ENCODE data around the gene WNK2.

Gene WNK2

DNA sequence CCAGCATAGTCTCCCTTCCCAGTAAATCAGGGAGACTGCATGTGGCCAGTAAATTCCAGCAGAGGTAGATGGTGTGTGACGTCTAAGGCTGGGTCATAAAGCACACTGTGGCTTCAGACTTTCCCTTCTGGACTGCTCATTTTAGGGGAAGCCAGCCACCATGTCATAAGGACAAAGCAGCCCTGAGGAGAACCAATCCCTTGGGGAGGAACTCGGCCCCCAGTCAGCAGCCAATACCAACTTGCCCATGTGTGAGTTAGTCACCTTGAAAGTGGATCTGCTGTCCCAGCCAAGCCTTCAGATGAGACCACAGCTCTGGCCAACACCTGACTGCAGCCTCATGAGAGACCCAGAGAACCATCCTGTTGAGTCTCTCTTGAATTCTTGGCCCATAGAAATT, 35.2 kb upstream of the WNK2 start:
- no peaks in the 10 kb centered on the region for H3K9me3 ChIP-seq (ENCODE audit: insufficient read depth, low read length)
- TF ChIP-seq, protein P1, sequence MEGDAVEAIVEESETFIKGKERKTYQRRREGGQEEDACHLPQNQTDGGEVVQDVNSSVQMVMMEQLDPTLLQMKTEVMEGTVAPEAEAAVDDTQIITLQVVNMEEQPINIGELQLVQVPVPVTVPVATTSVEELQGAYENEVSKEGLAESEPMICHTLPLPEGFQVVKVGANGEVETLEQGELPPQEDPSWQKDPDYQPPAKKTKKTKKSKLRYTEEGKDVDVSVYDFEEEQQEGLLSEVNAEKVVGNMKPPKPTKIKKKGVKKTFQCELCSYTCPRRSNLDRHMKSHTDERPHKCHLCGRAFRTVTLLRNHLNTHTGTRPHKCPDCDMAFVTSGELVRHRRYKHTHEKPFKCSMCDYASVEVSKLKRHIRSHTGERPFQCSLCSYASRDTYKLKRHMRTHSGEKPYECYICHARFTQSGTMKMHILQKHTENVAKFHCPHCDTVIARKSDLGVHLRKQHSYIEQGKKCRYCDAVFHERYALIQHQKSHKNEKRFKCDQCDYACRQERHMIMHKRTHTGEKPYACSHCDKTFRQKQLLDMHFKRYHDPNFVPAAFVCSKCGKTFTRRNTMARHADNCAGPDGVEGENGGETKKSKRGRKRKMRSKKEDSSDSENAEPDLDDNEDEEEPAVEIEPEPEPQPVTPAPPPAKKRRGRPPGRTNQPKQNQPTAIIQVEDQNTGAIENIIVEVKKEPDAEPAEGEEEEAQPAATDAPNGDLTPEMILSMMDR (IDR thresholded peaks at IDR 0.05; ENCODE audit: insufficient read depth, low read length, poor library complexity, severe bottlenecking), result no peak
- TF ChIP-seq EZH2phosphoT487 (conservative IDR thresholded peaks at IDR 0.05; ENCODE audit: low read length), result no peak
- H3K4me2 ChIP-seq (ENCODE audit: low read depth, low read length, poor library complexity, severe bottlenecking), result no peak overlapping the region
- no peaks in the 10 kb centered on the region for H3K9me2 ChIP-seq (replicated peaks; ENCODE audit: insufficient read depth, low read length)
- H3K36me3 ChIP-seq (ENCODE audit: low read length), result no peaks in the 10 kb centered on the region
- no peaks in the 10 kb centered on the region for H3K27me3 ChIP-seq (ENCODE audit: low read length)
- no peak overlapping the region for H3K9ac ChIP-seq (ENCODE audit: low read length)
- no peak overlapping the region for H3K4me3 ChIP-seq (ENCODE audit: insufficient read depth, low read length, poor library complexity, severe bottlenecking)
- no peaks in the 10 kb centered on the region for H4K20me1 ChIP-seq (ENCODE audit: low read depth, low read length)
- no peak overlapping the region for H2AFZ ChIP-seq (ENCODE audit: low read depth, low read length, severe bottlenecking)
- H3F3A ChIP-seq (ENCODE audit: insufficient read depth), result no peaks in the 10 kb centered on the region
- no peak overlapping the region for H3K27ac ChIP-seq (ENCODE audit: low read depth, low read length)
- no peaks in the 10 kb centered on the region for H3K79me2 ChIP-seq (ENCODE audit: insufficient read depth, low read length)

DNA sequence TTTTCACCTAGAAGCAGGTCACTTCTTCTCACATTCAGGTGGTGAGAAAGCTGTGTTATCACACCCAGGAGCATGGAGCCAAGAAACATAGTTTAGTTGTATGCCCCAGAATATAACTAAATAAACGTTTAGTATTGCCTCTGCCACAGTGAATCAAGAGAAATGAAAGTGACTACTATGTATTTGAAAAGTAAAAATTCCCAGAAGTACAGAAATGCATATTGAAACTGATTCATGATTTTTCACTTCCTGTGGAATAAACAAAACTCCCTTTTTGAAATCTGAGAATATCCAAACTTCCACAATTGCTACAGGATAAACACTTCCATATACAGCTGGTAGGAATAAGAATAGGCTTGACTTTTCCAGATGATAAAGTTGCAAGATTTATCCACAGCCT, 34.6 kb upstream of the WNK2 start:
- Histone ChIP-seq H3K79me2 (ENCODE audit: insufficient read depth, low read length) (no peaks in the 10 kb centered on the region), H2AFZ (ENCODE audit: low read depth, low read length, severe bottlenecking) (no peak overlapping the region), H3K9me3 (ENCODE audit: insufficient read depth, low read length) (no peaks in the 10 kb centered on the region), H3K27ac (ENCODE audit: low read depth, low read length) (no peak overlapping the region), H3K9ac (ENCODE audit: low read length) (no peak overlapping the region), H3K4me3 (ENCODE audit: insufficient read depth, low read length, poor library complexity, severe bottlenecking) (no peak overlapping the region), H3F3A (ENCODE audit: insufficient read depth) (no peaks in the 10 kb centered on the region), H3K27me3 (ENCODE audit: low read length) (no peaks in the 10 kb centered on the region), H3K4me2 (ENCODE audit: low read depth, low read length, poor library complexity, severe bottlenecking) (no peak overlapping the region), H3K9me2 (replicated peaks; ENCODE audit: insufficient read depth, low read length) (no peaks in the 10 kb centered on the region), H3K36me3 (ENCODE audit: low read length) (no peaks in the 10 kb centered on the region), H4K20me1 (ENCODE audit: low read depth, low read length) (no peaks in the 10 kb centered on the region)
- TF ChIP-seq, protein P1 (IDR thresholded peaks at IDR 0.05; ENCODE audit: insufficient read depth, low read length, poor library complexity, severe bottlenecking), result no peak
- no peak for TF ChIP-seq EZH2phosphoT487 (conservative IDR thresholded peaks at IDR 0.05; ENCODE audit: low read length)

DNA sequence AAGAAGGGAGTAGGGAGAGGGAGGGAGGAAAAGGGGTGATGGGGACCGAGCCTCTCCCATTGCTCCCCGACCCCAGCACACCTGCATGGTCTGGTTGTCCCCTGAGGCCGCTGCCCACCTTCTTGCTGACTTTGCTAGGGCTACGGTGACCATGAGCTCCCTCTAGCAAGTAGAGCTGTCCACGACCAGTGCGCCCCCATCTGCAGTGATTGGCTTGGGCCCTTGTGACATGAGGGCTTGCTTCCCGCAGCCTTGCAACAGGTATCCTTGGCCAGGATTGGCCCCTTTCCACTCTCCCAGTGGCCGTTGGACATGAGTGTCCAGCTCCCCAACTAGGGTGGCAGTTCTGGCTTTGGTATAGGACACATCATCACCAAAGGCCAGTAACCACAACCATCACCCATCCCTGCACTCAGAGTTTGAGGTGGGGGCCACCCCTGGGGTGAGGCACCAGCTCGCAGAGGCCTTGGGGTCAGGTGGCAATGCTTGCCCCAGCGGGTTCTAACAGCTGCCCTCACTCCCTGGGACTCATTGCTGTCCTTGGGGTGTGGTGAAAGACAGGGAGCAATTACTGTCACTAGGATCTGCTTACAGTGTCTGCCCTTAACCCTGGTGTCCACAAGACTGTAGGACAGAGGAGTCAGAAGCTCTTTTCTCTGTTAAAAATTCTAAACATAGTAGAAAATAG, 32.7 kb upstream of the WNK2 start:
- Histone ChIP-seq H3K4me2 (ENCODE audit: low read depth, low read length, poor library complexity, severe bottlenecking) (no peak overlapping the region), H3K9ac (ENCODE audit: low read length) (no peak overlapping the region), H3F3A (ENCODE audit: insufficient read depth) (no peaks in the 10 kb centered on the region), H3K9me3 (ENCODE audit: insufficient read depth, low read length) (no peaks in the 10 kb centered on the region), H3K36me3 (ENCODE audit: low read length) (no peaks in the 10 kb centered on the region), H3K4me3 (ENCODE audit: insufficient read depth, low read length, poor library complexity, severe bottlenecking) (no peak overlapping the region), H3K27ac (ENCODE audit: low read depth, low read length) (no peak overlapping the region), H3K79me2 (ENCODE audit: insufficient read depth, low read length) (no peaks in the 10 kb centered on the region), H3K9me2 (replicated peaks; ENCODE audit: insufficient read depth, low read length) (no peaks in the 10 kb centered on the region), H3K27me3 (ENCODE audit: low read length) (no peaks in the 10 kb centered on the region), H4K20me1 (ENCODE audit: low read depth, low read length) (no peaks in the 10 kb centered on the region), H2AFZ (ENCODE audit: low read depth, low read length, severe bottlenecking) (no peak overlapping the region)
- TF ChIP-seq, protein P1 (IDR thresholded peaks at IDR 0.05; ENCODE audit: insufficient read depth, low read length, poor library complexity, severe bottlenecking), result no peak
- TF ChIP-seq EZH2phosphoT487 (conservative IDR thresholded peaks at IDR 0.05; ENCODE audit: low read length), result no peak
